Activated CD4-positive, alpha-beta T cell treated with anti-CD3 and anti-CD28 coated beads for 48 hours (primary cell): ENCODE measurements around the gene QSER1.
"Not testable (repeated sequence)": the region's sequence is repeated elsewhere in the genome, so short reads cannot be mapped to it uniquely, and the experiment has no call there.

ENCODE experiments used
- DNase-seq: peaks from one replicate; pipeline ENCODE4 v3.0.0-alpha.2; 2020

QSER1 gene

GRCh38 chr11:33006010-33006409 is 113.4 kb downstream of the QSER1 start:
- no peak for DNase-seq

- DNase-seq, result no peak
Observed at GRCh38 chr11:33013755-33014154, 121.1 kb downstream of the QSER1 start.

GRCh38 chr11:33015621-33016551 is 123.3 kb downstream of the QSER1 start, which contains the start of gene DEPDC7:
Gene DEPDC7, plus strand, starts transcription at chr11:33015878. Its CDS starts 78 bp downstream, at chr11:33015956.
- DNase-seq, result peak; percentile 88

- DNase-seq, result no peak
Observed at GRCh38 chr11:33016654-33017053, 124.0 kb downstream of the QSER1 start.

GRCh38 chr11:33017478-33017877 is 124.9 kb downstream of the QSER1 start:
- DNase-seq, result no peak

- no peak for DNase-seq
Observed at GRCh38 chr11:33017965-33018364, 125.4 kb downstream of the QSER1 start.

- DNase-seq, result no peak
Observed at GRCh38 chr11:33018840-33019239, 126.2 kb downstream of the QSER1 start.

GRCh38 chr11:33021501-33021900 is 128.9 kb downstream of the QSER1 start:
- no peak for DNase-seq

GRCh38 chr11:33021937-33022336 is 129.3 kb downstream of the QSER1 start:
- no peak for DNase-seq

GRCh38 chr11:33025339-33025722 is 132.7 kb downstream of the QSER1 start:
- no peak for DNase-seq

GRCh38 chr11:33027233-33027632 is 134.6 kb downstream of the QSER1 start:
- no peak for DNase-seq

- DNase-seq, result no peak
Observed at GRCh38 chr11:33027846-33028536, 135.4 kb downstream of the QSER1 start.

- no peak for DNase-seq
Observed at GRCh38 chr11:33028537-33028914, 135.9 kb downstream of the QSER1 start.

- not testable (repeated sequence) for DNase-seq
Observed at GRCh38 chr11:33029218-33029617, 136.6 kb downstream of the QSER1 start.
